Germinal center (tissue), 1 donor: ENCODE results near the gene ACOT2.

ENCODE experiments used
- DNase-seq: peaks from one replicate; pipeline ENCODE4 v3.0.0; 2012; ENCODE audit warnings: mixed read lengths, low spot score

The ACOT2 gene

GRCh38 chr14:73613419-73613963 is 44.5 kb downstream of the ACOT2 start:
- no peak for DNase-seq

GRCh38 chr14:73616831-73617230 is 47.8 kb downstream of the ACOT2 start:
- DNase-seq = no peak

- no peak for DNase-seq
Measured at GRCh38 chr14:73619524-73619923, 50.5 kb downstream of the ACOT2 start.

GRCh38 chr14:73620268-73620667 is 51.3 kb downstream of the ACOT2 start:
- DNase-seq = no peak

- DNase-seq = no peak
Measured at GRCh38 chr14:73623504-73624054, 54.6 kb downstream of the ACOT2 start.
